ENCODE results near the gene PDCD11.

PDCD11 gene

GRCh38 chr10:103423748-103424147, 27.3 kb downstream of the PDCD11 start:
- Mint-ChIP-seq H3K27ac (ENCODE audit: low read depth) (no peak overlapping the region), H3K4me3 (no peak overlapping the region), H3K27me3 (no peaks in the 10 kb centered on the region), H3K4me1 (peaks cover 5% of the 10 kb centered on the region), H3K36me3 (ENCODE audit: insufficient read depth) (peaks cover 71% of the 10 kb centered on the region), H3K9me3 (no peaks in the 10 kb centered on the region)
- DNase-seq (ENCODE audit: low spot score in 2 of 2) (no peak), ATAC-seq (replicated peaks; ENCODE audit: extremely low read depth, poor library complexity, severe bottlenecking) (no peak)

DNA sequence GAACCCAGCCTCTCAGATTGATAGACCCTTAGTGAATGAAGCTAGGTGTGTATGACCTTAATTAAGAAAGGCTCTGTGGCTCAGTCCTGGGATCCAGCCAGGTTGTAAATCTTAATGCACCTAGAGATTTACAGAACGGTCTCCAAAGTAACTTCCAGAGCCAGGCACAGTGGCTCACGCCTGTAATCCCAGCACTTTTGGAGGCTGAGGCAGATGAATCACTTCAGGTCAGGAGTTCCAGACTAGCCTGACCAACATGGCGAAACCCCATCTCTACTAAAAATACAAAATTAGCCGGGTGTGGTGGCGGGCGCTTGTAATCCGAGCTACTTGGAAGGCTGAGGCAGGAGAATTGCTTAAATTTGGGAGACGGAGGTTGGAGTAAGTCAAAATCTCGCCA, 31.4 kb downstream of the PDCD11 start:
- Mint-ChIP-seq H3K4me3 (no peak overlapping the region), H3K27me3 (no peaks in the 10 kb centered on the region), H3K4me1 (peaks cover 14% of the 10 kb centered on the region), H3K36me3 (ENCODE audit: insufficient read depth) (peaks cover 56% of the 10 kb centered on the region), H3K9me3 (no peaks in the 10 kb centered on the region), H3K27ac (ENCODE audit: low read depth) (no peak overlapping the region)
- ATAC-seq (replicated peaks; ENCODE audit: extremely low read depth, poor library complexity, severe bottlenecking) (no peak), DNase-seq (ENCODE audit: low spot score in 2 of 2) (no peak)

GRCh38 chr10:103428989-103429643, 32.7 kb downstream of the PDCD11 start:
- no peak overlapping the region for H3K4me3 Mint-ChIP-seq
- H3K27me3 Mint-ChIP-seq = no peaks in the 10 kb centered on the region
- H3K9me3 Mint-ChIP-seq = no peaks in the 10 kb centered on the region
- H3K4me1 Mint-ChIP-seq = peaks cover 14% of the 10 kb centered on the region
- peaks cover 49% of the 10 kb centered on the region for H3K36me3 Mint-ChIP-seq (ENCODE audit: insufficient read depth)
- ATAC-seq (replicated peaks; ENCODE audit: extremely low read depth, poor library complexity, severe bottlenecking) (no peak), DNase-seq (ENCODE audit: low spot score in 2 of 2) (no peak)
- peak overlapping the region; percentile 20 for H3K27ac Mint-ChIP-seq (ENCODE audit: low read depth)

GRCh38 chr10:103429647-103430046, 33.2 kb downstream of the PDCD11 start:
- peaks cover 14% of the 10 kb centered on the region for H3K4me1 Mint-ChIP-seq
- ATAC-seq (replicated peaks; ENCODE audit: extremely low read depth, poor library complexity, severe bottlenecking) (no peak), DNase-seq (ENCODE audit: low spot score in 2 of 2) (no peak)
- H3K4me3 Mint-ChIP-seq = no peak overlapping the region
- no peaks in the 10 kb centered on the region for H3K27me3 Mint-ChIP-seq
- no peaks in the 10 kb centered on the region for H3K9me3 Mint-ChIP-seq
- H3K36me3 Mint-ChIP-seq (ENCODE audit: insufficient read depth) = peaks cover 45% of the 10 kb centered on the region
- H3K27ac Mint-ChIP-seq (ENCODE audit: low read depth) = peak overlapping the region; percentile 20

DNA sequence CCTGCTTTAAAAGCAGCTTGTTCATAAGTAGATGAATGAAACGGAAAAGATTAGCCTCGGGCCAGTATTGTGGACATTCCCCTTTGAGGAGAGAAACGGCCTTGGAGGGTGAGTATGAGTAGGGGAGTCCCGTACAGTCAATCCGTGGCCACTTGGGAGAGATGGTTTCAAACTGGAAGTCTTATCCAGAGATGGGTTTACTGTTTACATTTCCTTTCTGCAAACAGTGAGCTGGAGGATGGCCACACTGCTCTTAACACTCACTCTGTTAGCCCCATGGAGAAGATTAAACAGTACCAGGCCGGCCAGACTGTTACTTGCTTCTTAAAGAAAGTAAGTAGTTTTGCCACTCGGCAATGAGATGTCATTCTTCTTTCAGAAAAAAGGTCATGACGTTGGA, 35.5 kb downstream of the PDCD11 start:
- no peak overlapping the region for H3K4me3 Mint-ChIP-seq
- H3K27me3 Mint-ChIP-seq = no peaks in the 10 kb centered on the region
- H3K27ac Mint-ChIP-seq (ENCODE audit: low read depth) = no peak overlapping the region
- H3K4me1 Mint-ChIP-seq = peaks cover 22% of the 10 kb centered on the region
- no peak for DNase-seq (ENCODE audit: low spot score in 2 of 2)
- ATAC-seq (replicated peaks; ENCODE audit: extremely low read depth, poor library complexity, severe bottlenecking) = no peak
- H3K36me3 Mint-ChIP-seq (ENCODE audit: insufficient read depth) = peaks cover 44% of the 10 kb centered on the region
- no peaks in the 10 kb centered on the region for H3K9me3 Mint-ChIP-seq

DNA sequence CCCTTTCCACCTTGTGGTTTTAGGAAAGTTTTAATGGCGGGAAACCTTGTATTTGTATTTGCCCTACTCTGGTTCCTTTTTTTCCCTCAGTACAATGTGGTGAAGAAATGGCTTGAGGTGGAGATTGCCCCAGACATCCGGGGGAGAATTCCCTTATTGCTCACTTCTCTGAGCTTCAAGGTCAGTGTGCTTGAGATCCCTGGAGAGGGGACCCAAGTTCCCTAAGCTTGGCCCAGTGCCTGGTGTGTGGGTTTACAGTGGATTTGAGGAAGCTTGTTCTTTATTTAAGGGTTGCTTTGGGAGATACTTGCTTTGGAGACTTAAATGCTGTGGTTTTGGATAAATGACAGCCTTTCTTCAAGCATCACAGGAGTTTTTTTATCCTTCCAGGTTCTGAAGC, 37.4 kb downstream of the PDCD11 start:
- no peak overlapping the region for H3K27ac Mint-ChIP-seq (ENCODE audit: low read depth)

GRCh38 chr10:103439776-103440175, 43.4 kb downstream of the PDCD11 start:
- H3K27ac Mint-ChIP-seq (ENCODE audit: low read depth) = peak overlapping the region; percentile 15

More for the DNA sequence above, 37.4 kb downstream of the PDCD11 start:
- no peaks in the 10 kb centered on the region for H3K9me3 Mint-ChIP-seq
- H3K4me1 Mint-ChIP-seq = peaks cover 20% of the 10 kb centered on the region
- no peak overlapping the region for H3K4me3 Mint-ChIP-seq
- H3K27me3 Mint-ChIP-seq = no peaks in the 10 kb centered on the region
- peaks cover 46% of the 10 kb centered on the region for H3K36me3 Mint-ChIP-seq (ENCODE audit: insufficient read depth)
- DNase-seq (ENCODE audit: low spot score in 2 of 2) (no peak), ATAC-seq (replicated peaks; ENCODE audit: extremely low read depth, poor library complexity, severe bottlenecking) (no peak)

GRCh38 chr10:103440416-103440815, 44.0 kb downstream of the PDCD11 start:
- Mint-ChIP-seq H3K36me3 (ENCODE audit: insufficient read depth) (peaks cover 40% of the 10 kb centered on the region), H3K27ac (ENCODE audit: low read depth) (peak overlapping the region; percentile 15), H3K9me3 (no peaks in the 10 kb centered on the region), H3K4me1 (peaks cover 11% of the 10 kb centered on the region), H3K27me3 (no peaks in the 10 kb centered on the region), H3K4me3 (no peak overlapping the region)
- DNase-seq (ENCODE audit: low spot score in 2 of 2) (no peak), ATAC-seq (replicated peaks; ENCODE audit: extremely low read depth, poor library complexity, severe bottlenecking) (no peak)

More at GRCh38 chr10:103439776-103440175, 43.4 kb downstream of the PDCD11 start:
- Mint-ChIP-seq H3K36me3 (ENCODE audit: insufficient read depth) (peaks cover 41% of the 10 kb centered on the region), H3K4me1 (peaks cover 11% of the 10 kb centered on the region), H3K4me3 (no peak overlapping the region), H3K27me3 (no peaks in the 10 kb centered on the region), H3K9me3 (no peaks in the 10 kb centered on the region)
- ATAC-seq (replicated peaks; ENCODE audit: extremely low read depth, poor library complexity, severe bottlenecking) = no peak
- DNase-seq (ENCODE audit: low spot score in 2 of 2) = no peak

- H3K36me3 Mint-ChIP-seq (ENCODE audit: insufficient read depth) = peaks cover 36% of the 10 kb centered on the region
- H3K4me3 Mint-ChIP-seq = no peak overlapping the region
- peaks cover 13% of the 10 kb centered on the region for H3K4me1 Mint-ChIP-seq
- ATAC-seq (replicated peaks; ENCODE audit: extremely low read depth, poor library complexity, severe bottlenecking) = no peak
- DNase-seq (ENCODE audit: low spot score in 2 of 2) = no peak
- no peaks in the 10 kb centered on the region for H3K9me3 Mint-ChIP-seq
- peak overlapping the region; percentile 68 for H3K27ac Mint-ChIP-seq (ENCODE audit: low read depth)
- no peaks in the 10 kb centered on the region for H3K27me3 Mint-ChIP-seq
Observed at GRCh38 chr10:103441206-103441605, 44.8 kb downstream of the PDCD11 start.

DNA sequence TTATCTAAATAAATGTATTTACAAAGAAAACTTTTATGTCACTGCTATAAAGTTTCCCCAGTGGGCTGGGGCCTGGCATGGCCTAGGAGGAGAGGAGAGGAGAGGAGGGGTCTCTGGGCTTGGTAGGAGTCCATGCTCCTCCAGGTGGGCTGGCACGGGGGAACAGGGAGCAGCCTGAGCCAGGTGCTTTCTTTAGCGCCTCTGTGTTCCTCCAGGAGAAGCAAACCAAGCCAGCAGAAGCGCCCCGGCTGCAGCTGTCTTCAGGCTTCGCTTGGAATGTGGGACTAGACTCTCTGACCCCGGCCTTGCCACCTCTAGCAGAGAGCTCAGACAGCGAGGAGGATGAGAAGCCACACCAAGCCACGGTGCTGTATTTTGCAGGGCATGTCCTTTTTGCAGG, 45.2 kb downstream of the PDCD11 start:
- no peak for ATAC-seq (replicated peaks; ENCODE audit: extremely low read depth, poor library complexity, severe bottlenecking)
- no peak overlapping the region for H3K4me3 Mint-ChIP-seq
- no peak for DNase-seq (ENCODE audit: low spot score in 2 of 2)
- H3K9me3 Mint-ChIP-seq = no peaks in the 10 kb centered on the region
- peaks cover 32% of the 10 kb centered on the region for H3K36me3 Mint-ChIP-seq (ENCODE audit: insufficient read depth)
- peak overlapping the region; percentile 68 for H3K27ac Mint-ChIP-seq (ENCODE audit: low read depth)
- H3K4me1 Mint-ChIP-seq = peaks cover 13% of the 10 kb centered on the region
- no peaks in the 10 kb centered on the region for H3K27me3 Mint-ChIP-seq

DNA sequence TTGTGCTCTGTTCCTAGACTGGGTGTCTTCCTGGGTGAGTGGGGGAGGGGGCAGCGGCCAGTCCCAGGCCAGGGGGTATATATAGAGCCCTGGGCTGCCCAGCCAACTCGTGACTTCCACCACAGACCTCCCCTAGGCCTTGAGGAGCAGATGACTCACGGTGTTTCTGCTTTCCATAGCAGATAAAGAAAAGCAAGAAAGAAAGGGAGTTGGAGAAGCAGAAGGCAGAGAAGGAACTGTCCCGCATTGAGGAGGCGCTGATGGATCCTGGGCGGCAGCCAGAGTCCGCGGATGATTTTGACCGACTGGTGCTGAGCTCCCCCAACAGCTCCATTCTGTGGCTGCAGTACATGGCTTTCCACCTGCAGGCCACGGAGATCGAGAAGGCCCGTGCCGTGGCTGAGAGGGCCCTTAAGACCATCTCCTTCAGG, 45.6 kb downstream of the PDCD11 start:
- ATAC-seq (replicated peaks; ENCODE audit: extremely low read depth, poor library complexity, severe bottlenecking) = no peak
- peak overlapping the region; percentile 68 for H3K27ac Mint-ChIP-seq (ENCODE audit: low read depth)
- no peaks in the 10 kb centered on the region for H3K9me3 Mint-ChIP-seq
- H3K4me1 Mint-ChIP-seq = peaks cover 13% of the 10 kb centered on the region
- no peak overlapping the region for H3K4me3 Mint-ChIP-seq
- DNase-seq (ENCODE audit: low spot score in 2 of 2) = no peak
- H3K36me3 Mint-ChIP-seq (ENCODE audit: insufficient read depth) = peaks cover 28% of the 10 kb centered on the region
- no peaks in the 10 kb centered on the region for H3K27me3 Mint-ChIP-seq

DNA sequence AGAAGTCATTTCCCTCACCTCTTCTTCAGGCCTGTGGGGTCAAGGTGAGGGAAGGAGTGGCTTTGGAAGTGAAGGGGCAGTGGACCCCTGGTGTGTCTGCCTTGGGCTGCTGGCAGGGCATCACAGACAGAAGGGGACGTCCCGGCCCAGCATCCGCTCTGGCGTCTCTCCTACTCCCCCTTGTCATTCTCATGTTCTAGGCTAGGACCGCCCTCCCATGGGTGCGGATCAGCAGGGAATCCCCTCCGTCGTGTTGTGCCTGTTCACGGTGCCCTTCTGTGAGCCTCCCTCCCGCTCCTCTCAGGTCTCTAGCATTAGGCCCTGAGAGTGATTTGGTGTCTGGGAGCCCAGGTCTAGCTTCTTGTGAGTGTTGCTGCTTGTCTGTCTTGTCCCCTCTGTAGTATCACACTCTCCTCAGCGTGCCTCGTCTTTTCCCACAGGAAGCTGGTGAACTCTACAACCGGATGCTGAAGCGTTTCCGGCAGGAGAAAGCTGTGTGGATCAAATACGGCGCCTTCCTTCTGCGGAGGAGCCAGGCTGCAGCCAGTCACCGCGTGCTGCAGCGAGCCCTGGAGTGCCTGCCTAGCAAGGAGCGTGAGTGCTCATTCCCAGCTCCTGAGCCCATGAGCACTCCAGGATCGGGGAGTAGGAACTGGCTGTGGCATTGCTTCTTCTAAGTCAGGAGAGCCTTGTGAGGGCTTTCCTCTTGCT, 47.2 kb downstream of the PDCD11 start:
- no peaks in the 10 kb centered on the region for H3K27me3 Mint-ChIP-seq
- peaks cover 22% of the 10 kb centered on the region for H3K4me1 Mint-ChIP-seq
- H3K36me3 Mint-ChIP-seq (ENCODE audit: insufficient read depth) = peaks cover 26% of the 10 kb centered on the region
- no peak for DNase-seq (ENCODE audit: low spot score in 2 of 2)
- ATAC-seq (replicated peaks; ENCODE audit: extremely low read depth, poor library complexity, severe bottlenecking) = no peak
- no peak overlapping the region for H3K4me3 Mint-ChIP-seq
- H3K9me3 Mint-ChIP-seq = no peaks in the 10 kb centered on the region
- peak overlapping the region; percentile 68 for H3K27ac Mint-ChIP-seq (ENCODE audit: low read depth)

- no peaks in the 10 kb centered on the region for H3K9me3 Mint-ChIP-seq
- ATAC-seq (replicated peaks; ENCODE audit: extremely low read depth, poor library complexity, severe bottlenecking) = no peak
- H3K27ac Mint-ChIP-seq (ENCODE audit: low read depth) = no peak overlapping the region
- peaks cover 31% of the 10 kb centered on the region for H3K4me1 Mint-ChIP-seq
- no peak for DNase-seq (ENCODE audit: low spot score in 2 of 2)
- no peak overlapping the region for H3K4me3 Mint-ChIP-seq
- no peaks in the 10 kb centered on the region for H3K27me3 Mint-ChIP-seq
- peaks cover 27% of the 10 kb centered on the region for H3K36me3 Mint-ChIP-seq (ENCODE audit: insufficient read depth)
Observed at GRCh38 chr10:103444478-103444877, 48.1 kb downstream of the PDCD11 start.

Data from central memory CD8-positive, alpha-beta T cell (primary cell).